ENCODE measurements around the gene ADCY4.

The ADCY4 gene

DNA sequence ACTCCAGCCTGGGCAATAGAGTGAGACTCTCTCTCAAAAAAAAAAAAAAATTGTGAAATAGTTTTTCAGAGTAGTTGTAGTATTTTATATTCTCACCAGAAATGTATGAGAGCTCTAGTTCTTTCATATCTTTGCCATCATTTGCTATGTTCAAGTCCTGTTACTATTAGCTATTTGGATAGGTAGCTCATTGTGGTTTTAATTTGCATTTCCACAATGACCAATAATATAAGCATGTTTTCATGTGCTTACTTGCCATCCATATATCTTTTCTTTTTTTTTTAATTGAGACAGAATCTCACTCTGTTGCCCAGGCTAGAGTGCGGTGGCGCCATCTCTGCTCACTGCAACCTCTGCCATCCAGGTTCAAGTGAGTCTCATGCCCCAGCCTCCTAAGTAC lies 13.3 kb upstream of the ADCY4 start:
- TF ChIP-seq ZFX (IDR thresholded peaks at IDR 0.05), result no peak
- TF ChIP-seq, protein P1, sequence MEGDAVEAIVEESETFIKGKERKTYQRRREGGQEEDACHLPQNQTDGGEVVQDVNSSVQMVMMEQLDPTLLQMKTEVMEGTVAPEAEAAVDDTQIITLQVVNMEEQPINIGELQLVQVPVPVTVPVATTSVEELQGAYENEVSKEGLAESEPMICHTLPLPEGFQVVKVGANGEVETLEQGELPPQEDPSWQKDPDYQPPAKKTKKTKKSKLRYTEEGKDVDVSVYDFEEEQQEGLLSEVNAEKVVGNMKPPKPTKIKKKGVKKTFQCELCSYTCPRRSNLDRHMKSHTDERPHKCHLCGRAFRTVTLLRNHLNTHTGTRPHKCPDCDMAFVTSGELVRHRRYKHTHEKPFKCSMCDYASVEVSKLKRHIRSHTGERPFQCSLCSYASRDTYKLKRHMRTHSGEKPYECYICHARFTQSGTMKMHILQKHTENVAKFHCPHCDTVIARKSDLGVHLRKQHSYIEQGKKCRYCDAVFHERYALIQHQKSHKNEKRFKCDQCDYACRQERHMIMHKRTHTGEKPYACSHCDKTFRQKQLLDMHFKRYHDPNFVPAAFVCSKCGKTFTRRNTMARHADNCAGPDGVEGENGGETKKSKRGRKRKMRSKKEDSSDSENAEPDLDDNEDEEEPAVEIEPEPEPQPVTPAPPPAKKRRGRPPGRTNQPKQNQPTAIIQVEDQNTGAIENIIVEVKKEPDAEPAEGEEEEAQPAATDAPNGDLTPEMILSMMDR (conservative IDR thresholded peaks at IDR 0.05), result no peak
- no peak overlapping the region for H3K27ac ChIP-seq

DNA sequence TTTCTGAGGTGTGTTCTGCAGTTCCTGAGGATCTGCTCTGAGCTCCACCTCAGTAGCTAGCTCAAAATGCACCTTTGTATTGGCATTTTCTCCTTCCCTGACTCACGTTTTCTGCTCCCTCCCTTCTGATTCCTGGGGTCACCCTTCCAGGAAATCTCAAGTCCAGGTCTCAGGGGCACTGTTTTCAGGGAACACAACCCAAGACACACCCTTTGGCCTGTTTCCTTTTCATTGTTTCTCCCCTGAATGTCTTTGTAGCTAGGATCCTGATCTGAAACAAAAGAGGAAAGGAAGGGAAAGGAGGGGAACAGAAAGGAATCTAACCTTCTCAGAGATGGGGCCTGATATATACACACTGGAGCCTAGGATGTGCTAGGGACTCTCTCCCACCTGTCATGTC lies 12.3 kb upstream of the ADCY4 start:
- H3K27ac ChIP-seq, result no peak overlapping the region
- TF ChIP-seq, protein P1 (conservative IDR thresholded peaks at IDR 0.05), result no peak
- TF ChIP-seq ZFX (IDR thresholded peaks at IDR 0.05), result no peak

DNA sequence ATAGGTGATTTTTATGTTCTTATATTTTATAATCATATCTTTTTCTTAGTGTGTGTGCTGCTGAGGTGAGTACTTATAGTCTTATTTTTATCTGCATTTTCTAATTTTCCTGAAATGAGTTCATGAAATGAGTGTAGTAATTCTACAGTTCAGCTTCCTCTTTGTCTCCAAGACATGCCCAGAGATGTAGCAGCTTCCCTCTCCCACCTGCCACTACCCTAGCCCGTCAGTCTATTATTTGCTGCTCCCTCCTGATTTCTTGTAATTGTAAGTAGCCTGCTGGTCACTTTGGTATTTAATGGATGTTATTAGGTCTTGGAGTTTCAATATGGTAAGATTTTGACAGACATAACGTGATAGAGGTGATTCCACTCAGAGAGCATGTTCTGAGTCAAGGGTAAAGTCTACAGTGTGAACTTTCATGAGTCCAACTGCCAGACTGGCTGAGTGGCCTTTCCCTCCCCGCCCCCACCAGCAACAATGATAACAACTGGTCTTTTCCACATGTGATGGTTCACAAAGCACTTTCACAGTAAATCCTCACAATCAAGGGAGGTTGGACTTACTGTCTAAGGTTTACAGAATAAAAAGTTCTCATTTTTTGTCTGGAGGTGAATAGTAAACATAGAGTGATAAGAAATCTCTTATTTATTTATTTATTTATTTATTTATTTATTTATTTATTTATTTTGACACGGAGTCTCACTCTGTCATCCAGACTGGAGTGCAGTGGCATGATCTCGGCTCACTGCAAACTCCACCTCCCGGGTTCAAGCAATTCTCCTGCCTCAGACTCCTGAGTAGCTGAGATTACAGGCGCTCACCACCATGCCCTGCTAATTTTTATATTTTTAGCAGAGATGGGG lies 9.2 kb upstream of the ADCY4 start:
- TF ChIP-seq, protein P1 (conservative IDR thresholded peaks at IDR 0.05), result no peak
- no peak for TF ChIP-seq ZFX (IDR thresholded peaks at IDR 0.05)
- no peak overlapping the region for H3K27ac ChIP-seq

DNA sequence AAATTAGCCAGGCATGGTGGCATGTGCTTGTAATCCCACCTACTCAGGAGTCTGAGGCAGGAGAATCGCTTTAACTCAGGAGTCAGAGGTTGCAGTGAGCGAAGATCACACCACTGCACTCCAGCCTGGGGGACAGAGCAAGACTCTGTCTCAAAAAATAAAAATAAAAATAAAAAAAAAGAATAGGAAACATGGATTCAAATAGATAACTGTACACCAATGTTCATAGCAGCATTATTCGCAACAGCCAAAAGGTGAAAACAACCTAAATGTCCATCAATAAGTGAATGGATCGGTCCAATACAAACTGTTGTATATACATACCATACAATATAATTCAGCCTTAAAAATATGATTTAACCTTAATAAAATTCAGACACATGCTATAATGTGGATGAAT lies 8.0 kb upstream of the ADCY4 start:
- no peak overlapping the region for H3K27ac ChIP-seq
- TF ChIP-seq, protein P1 (conservative IDR thresholded peaks at IDR 0.05), result no peak

DNA sequence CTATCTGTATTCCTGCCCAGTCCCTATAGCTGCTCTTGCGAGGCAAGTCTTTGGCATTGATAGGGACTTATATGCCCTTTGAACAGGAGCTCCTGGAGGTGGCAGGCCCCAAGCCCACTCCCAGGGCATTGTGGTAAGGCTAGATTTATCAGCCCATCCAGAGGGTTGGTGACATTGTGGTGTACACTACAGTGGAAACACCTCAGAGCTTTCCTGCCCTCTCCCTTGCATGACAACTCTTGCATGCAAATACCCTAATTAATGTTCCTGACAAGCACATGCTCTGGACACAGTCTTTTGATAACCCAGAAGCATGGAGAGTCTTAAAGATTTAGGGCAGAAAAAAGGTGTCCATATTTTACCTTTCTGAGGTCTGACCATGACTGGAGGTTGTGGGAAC lies 5.7 kb upstream of the ADCY4 start:
- H3K27ac ChIP-seq, result no peak overlapping the region
- TF ChIP-seq, protein P1 (conservative IDR thresholded peaks at IDR 0.05), result no peak
- TF ChIP-seq ZFX (IDR thresholded peaks at IDR 0.05), result no peak

DNA sequence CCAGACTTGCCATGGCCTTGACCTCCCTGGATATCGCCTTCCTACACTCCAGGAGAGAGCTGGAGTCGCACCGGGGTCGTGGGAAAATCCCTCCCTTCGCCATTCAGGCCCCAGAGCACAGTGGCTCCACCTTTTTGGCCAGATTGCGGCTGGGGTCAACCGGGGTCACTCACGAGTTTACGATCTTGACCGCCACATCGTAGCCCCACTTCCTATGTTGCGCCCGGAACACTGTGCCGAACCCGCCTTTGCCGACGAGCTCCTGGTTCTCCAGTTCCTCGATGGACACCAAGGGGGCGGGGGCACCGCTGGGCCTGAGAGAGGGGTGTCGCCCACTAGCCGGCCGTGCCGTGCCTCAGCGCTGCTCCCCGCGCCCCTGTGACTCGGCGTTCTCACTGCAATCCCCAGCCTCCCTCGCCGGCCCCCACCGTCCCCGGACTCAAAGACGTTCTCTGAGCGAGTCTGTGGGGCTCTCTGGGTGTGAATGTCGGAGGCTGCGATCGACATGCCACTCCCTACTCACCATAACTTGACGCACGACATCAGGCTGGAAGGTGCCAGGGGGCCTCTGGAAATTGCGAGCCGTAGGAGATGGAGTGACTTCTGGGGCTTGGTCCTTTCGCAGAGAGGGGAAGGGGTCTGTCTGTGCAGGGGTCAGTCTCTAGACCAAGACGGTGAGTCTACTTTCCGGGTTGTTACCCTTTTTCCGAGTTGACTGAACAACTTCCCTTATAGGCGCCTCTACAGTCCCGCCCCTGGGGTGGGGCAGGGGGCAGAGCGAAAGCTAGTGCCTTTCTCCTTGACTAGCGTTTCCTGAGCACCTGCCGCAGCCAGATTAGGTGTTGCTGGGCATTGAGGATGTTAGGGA lies 4.6 kb upstream of the ADCY4 start, which contains the start of gene RIPK3:
TSS of gene RIPK3 (minus strand) at position 708 of the 868 bp plus-strand sequence. CDS start at position 543, 165 bp downstream.
- no peak within 1 kb of the TSS for H3K27ac ChIP-seq
- TF ChIP-seq, protein P1 (conservative IDR thresholded peaks at IDR 0.05), result no peak
- TF ChIP-seq ZFX (IDR thresholded peaks at IDR 0.05), result no peak

DNA sequence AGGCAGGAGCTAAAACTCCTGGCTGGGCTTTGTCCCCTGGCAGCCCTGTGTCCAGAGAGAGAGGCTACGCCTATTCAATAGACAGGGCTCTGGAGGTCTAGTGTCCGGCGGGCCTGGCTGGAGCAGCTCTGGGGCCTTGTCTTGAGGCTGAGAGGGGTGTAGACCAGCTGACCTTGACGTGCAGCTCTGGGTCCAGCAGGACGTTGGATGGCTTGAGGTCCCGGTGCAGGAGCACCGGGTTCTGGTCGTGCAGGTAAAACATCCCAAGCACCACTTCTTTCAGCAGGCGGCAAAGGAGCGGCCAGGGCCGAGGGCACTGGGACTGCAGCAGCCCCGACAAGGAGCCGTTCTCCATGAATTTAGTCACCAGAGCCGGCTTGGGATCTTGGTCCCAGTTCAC lies 4.0 kb upstream of the ADCY4 start:
- no peak overlapping the region for H3K27ac ChIP-seq
- TF ChIP-seq, protein P1 (conservative IDR thresholded peaks at IDR 0.05), result no peak
- TF ChIP-seq ZFX (IDR thresholded peaks at IDR 0.05), result no peak
